ENCODE data around the gene SEZ6.

SEZ6 gene

GRCh38 chr17:29000973-29001372 lies 4.9 kb downstream of the SEZ6 start:
- no peak for DNase-seq

GRCh38 chr17:28999206-28999605 lies 6.6 kb downstream of the SEZ6 start:
- DNase-seq: peak in 1 of 14 donors; percentile 90

GRCh38 chr17:28997806-28998205 lies 8.0 kb downstream of the SEZ6 start:
- no peak for DNase-seq

DNA sequence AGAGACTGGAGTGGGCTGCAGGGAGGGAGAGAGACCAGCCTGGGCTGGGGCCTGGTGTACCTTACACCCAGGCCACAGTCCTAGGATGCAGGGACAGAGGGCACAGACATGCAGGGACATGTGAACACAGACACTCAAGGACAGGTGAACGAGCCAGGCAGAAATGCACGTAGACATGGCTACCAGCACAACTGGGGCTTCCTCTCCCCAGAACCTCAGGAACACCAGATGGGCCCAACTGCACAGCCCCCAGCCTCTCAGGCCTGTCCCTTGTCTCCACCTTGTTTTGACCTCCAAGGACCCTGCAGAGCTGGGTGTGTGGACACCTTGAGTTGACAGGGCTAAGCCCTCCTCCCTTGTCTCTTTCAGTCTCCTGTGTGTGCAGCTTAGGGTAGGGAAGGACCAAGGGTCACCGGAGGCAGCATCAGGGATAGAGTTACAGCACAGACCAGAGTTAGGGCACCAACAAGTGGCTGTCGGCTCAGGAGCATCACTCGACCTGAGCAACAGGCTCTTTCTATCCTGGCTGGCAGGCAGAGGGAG lies 9.2 kb downstream of the SEZ6 start:
- no peak for DNase-seq

DNA sequence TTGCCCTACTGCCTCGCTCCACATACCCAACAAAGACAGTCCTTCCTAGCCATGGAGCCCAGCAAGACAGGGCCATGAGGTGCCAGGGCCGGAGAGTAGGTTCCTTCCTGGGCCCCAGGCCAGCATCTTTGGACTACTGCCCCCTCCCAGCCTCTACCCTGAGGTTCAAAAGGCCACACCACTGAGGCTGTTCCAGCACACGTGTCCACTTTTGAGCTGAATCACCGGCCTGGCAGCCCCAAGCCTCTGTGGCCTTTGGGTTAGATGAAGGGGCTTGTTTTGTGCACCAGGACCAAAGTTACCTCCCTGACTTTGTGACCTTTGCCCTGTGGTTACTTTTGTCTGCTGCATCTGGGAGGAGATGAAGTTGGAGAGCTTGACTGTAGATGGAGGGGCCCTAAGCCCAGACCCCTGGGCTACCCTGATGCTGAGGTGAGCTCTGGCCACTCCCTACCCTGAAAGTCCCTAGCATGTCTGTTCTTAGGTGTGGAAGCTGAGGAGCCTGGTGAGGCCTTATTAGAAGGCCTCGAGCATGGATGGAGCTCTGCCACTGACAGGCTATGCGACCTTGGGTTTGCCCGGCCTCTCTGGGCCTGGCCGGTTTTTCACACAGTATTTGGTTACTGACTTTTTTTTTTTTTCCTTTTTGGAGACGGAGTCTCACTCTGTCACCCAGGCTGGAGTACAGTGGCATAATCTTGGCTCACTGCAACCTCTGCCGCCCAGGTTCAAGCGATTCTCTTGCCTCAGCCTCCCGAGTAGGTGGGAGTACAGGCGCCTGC lies 12.0 kb downstream of the SEZ6 start:
- no peak for DNase-seq

GRCh38 chr17:28992625-28993600 lies 12.9 kb downstream of the SEZ6 start:
- no peak for DNase-seq

DNA sequence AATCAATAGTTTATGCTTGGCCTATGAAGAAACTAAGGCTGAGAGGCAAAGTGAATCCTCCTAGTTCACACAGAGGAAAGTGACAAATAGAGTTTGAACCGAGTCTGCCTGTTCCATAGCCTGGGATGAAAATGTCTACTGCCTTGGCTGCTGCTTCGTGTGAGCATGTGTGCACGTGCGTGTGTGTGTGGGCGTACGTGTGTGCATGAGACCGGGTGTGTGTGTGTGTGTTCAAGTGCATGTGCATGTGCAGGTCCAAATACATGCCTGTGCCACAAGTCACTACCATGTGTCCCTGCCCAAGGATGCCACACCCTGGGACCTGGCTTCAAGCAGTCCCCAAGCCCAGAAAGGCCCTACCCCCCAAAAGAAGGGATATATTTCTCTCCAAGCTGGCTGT lies 13.6 kb downstream of the SEZ6 start:
- no peak for DNase-seq

DNA sequence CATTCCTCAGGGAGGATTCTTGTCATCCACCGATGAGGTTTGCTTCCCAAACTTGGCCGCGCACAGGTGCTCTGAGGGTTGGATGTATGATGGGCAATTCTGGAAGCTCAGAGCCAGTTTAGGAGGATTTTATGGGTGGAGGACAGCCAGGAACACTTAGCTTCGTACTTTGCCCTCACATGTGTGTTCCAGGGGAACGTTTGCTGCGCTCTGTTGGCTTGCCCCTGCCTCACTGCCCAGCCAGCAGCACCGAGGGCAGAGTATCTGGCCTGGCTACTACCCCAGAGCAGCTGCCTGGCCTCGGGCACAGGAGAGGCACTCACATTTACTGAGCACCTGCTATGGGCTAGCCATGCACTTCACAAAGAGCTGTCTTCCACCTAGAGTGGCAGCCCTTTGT lies 14.1 kb downstream of the SEZ6 start:
- no peak for DNase-seq

DNA sequence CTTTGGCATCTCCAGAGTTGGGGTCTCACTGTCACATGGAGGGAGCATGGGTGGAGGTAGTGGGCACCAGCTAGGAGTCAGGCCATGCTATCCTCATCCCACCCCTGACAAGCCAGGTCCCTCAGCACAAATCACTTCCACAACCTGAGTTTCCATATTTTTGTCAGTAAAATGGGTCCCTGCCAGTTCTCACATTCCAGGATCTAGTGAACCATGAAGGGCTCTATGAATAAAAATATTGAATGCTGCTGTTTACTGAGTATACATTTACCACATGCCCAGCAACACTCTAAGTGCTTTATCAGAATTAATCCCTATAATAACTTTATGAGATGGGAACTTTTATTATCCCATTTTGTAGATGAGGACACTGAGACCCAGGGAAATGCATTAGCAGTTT lies 16.8 kb downstream of the SEZ6 start:
- DNase-seq: no peak

GRCh38 chr17:28988475-28988874 lies 17.4 kb downstream of the SEZ6 start:
- DNase-seq: no peak

DNA sequence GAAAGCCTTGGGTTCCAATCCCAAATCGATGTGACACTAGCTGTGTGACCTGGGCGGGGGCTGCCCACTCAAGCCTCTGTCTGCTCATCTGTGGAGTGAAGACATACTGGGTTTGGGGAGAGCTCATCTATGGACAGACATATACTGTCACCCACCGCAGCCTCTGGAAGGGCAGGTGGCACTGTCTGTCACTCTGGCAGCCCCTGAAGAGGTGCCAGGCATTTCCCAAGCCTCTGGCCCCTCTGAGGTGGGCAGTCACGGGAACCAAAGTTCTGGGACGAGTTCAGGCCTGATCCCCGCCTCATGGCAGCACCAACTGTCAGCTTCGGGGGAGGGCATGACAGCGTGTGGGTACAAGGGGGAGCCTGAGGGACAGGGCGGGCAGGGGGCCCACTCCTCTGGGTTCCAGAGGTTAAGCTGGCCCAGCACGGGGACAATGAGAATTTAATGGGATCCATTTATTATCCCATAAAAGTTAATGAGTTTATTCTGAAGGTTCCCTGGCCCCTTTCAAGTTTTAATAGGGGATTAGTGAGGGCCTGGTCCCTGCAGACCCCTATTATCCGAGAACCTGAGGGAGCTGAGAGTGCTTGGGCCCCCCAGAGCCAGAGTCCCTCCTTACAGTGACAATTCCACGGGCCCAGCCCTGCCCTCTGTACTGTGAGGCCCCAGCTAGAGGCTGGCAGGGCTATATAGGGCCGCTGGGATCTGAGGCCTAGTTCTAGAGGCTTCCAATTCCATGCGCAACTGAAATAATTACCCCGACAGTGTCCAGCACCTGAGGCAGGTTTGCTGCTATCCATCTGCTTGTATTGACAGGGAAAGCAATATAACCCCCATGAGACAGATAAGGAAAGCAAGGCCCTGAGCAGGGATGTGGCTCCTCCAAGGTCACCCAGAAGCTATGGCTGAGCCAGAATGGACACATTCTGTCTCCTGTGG lies 18.8 kb downstream of the SEZ6 start:
- DNase-seq: no peak

DNA sequence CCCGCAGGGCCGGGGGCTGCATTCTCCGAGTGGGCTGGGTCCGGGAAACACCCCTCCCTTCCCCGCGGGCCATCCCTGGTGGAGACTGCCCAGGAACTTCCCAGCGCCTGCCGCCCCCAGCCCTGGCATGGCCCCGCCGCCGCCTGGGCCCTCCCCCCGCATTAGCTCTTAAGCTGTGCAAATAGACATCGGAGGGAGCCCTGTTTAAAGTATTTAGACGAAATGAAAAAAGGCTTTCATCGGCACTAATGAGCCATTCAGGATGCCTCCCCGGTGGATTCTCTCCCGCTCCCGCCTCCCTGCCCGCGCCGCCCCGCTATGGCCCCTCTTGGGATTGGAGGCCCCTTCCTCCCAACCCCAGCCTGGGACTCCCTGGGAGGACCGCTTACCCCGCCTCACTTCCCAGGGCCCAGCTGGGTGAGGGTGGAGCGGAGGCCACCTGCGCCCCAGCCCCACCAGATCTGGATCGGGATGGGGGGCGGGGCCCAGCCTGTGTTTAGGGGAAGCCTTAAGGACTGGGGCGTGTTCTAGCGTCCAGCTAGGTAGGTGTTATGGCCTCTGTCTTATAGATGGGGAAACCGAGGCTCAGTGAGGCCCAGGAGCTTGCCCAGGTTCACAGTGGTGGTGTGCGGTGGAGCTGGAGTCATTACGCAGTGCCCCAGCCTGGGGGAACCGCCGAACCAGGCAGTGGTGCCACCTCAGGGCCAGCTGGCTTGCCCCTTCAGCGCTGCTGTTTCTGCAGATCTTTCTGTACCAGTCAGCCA lies 19.7 kb downstream of the SEZ6 start:
- DNase-seq: no peak

- DNase-seq: peak in 3 of 14 donors; percentile 27 to 98 (median 27)
These were observed 22.3 kb downstream of the SEZ6 start for GRCh38 chr17:28983286-28984230.

GRCh38 chr17:28982131-28982793 lies 23.6 kb downstream of the SEZ6 start:
- DNase-seq: no peak

GRCh38 chr17:28978356-28978964 lies 27.4 kb downstream of the SEZ6 start:
- no peak for DNase-seq

DNA sequence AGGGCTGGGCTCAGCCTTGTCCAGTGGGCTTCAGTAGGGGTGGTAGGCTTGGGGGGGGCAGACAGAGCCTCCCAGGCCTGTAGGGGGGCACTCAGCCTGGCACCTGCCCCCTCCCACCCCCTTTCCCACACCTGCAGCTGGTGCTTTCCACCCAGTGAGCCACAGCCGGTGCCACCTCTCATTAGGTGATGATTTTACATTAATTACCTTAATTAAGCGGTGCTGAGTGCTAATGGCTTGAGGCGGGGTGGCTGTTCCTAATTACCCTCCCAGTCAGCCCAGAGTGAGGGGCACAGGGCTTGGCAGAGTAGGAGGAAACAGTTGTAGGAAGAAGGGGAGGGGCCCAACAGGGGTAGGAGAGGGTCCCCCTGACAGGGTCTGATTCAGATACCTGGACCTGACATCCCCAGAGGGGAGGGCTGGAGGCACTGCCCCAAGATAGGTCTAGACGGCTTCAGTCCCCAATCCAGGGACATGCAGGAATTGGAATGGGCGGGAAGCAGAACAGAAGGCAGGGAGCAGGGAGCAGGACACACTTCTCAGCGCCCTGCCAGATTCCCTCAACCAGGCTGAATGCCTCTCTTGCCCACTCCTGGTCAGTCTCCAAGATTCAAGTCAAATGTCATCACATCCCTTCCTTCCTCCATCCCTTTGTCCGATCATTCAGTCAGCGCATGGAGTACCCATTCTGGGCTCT lies 28.0 kb downstream of the SEZ6 start:
- DNase-seq: peak in 1 of 14 donors; percentile 83

- peak in 3 of 14 donors; percentile 9 to 89 (median 31) for DNase-seq
These were observed 30.2 kb downstream of the SEZ6 start for GRCh38 chr17:28975646-28976045.

- no peak for DNase-seq
These were observed 30.8 kb downstream of the SEZ6 start for GRCh38 chr17:28975031-28975430.

All from C1 segment of cervical spinal cord (tissue), 14 donors.